Neutrophil (primary cell): ENCODE measurements around the gene HDAC7.

Experiments
- H3K27ac ChIP-seq: fragments of 200-600 bp; sonication (generic); 2 replicates; pipeline ENCODE4 v1.5.1; 2016; ENCODE audit warnings: mild to moderate bottlenecking, moderate library complexity
- H3K27me3 ChIP-seq: fragments of 200-600 bp; sonication (generic); 2 replicates; pipeline ENCODE4 v1.6.0; 2016; ENCODE audit warnings: mild to moderate bottlenecking
- H3K36me3 ChIP-seq: fragments of 200-600 bp; sonication (generic); 2 replicates; pipeline ENCODE4 v1.5.1; 2017
- H3K4me1 ChIP-seq, 2 experiments: fragments of 200-600 bp in 1 of 2; sonication (generic) in 1 of 2; 1 replicate in 1 of 2; 2 replicates in 1 of 2; pipeline versions ENCODE4 v1.5.1 to v1.6.1; 2013 to 2016; ENCODE audit warnings: low read depth in 1 of 2, low read length in 1 of 2, mild to moderate bottlenecking in 1 of 2, moderate library complexity in 1 of 2; ENCODE audit not compliant: control insufficient read depth in 1 of 2, insufficient read depth in 1 of 2
- H3K4me3 ChIP-seq, 2 experiments: fragments of 200-600 bp in 1 of 2; sonication (generic) in 1 of 2; 1 replicate in 1 of 2; 2 replicates in 1 of 2; pipeline ENCODE4 v1.5.1; 2013 to 2016; ENCODE audit warnings: low read depth in 1 of 2, low read length in 1 of 2, mild to moderate bottlenecking in 1 of 2, moderate library complexity in 1 of 2
- H3K9me3 ChIP-seq: fragments of 200-600 bp; sonication (generic); 2 replicates; pipeline ENCODE4 v1.5.1; 2016
- CTCF ChIP-seq: fragments of 200-600 bp; sonication (generic); IDR thresholded peaks from 2 replicates; pipeline ENCODE4 v1.5.1; 2016; ENCODE audit warnings: antibody characterized with exemption

Gene HDAC7

GRCh38 chr12:47789141-47789540 is 30.6 kb downstream of the HDAC7 start:
- H3K4me1 ChIP-seq: no peaks in the 10 kb centered on the region
- no peak overlapping the region for H3K4me3 ChIP-seq
- H3K9me3 ChIP-seq: no peaks in the 10 kb centered on the region
- H3K27ac ChIP-seq: no peak overlapping the region
- no peaks in the 10 kb centered on the region for H3K27me3 ChIP-seq
- peaks cover 100% of the 10 kb centered on the region for H3K36me3 ChIP-seq
- TF ChIP-seq CTCF: no peak

- Histone ChIP-seq H3K4me3 (no peak overlapping the region), H3K27ac (no peak overlapping the region), H3K36me3 (peaks cover 100% of the 10 kb centered on the region), H3K4me1 (no peaks in the 10 kb centered on the region), H3K27me3 (no peaks in the 10 kb centered on the region), H3K9me3 (no peaks in the 10 kb centered on the region)
- no peak for TF ChIP-seq CTCF
These were observed 31.9 kb downstream of the HDAC7 start for GRCh38 chr12:47787596-47788319.

GRCh38 chr12:47786662-47787280 is 32.9 kb downstream of the HDAC7 start:
- H3K27ac ChIP-seq: no peak overlapping the region
- H3K27me3 ChIP-seq: no peaks in the 10 kb centered on the region
- H3K4me3 ChIP-seq: no peak overlapping the region
- TF ChIP-seq CTCF: no peak
- H3K9me3 ChIP-seq: no peaks in the 10 kb centered on the region
- no peaks in the 10 kb centered on the region for H3K4me1 ChIP-seq
- peaks cover 100% of the 10 kb centered on the region for H3K36me3 ChIP-seq

- Histone ChIP-seq H3K27me3 (no peaks in the 10 kb centered on the region), H3K4me3 (no peak overlapping the region), H3K36me3 (peaks cover 99% of the 10 kb centered on the region), H3K27ac (no peak overlapping the region), H3K9me3 (no peaks in the 10 kb centered on the region), H3K4me1 (no peaks in the 10 kb centered on the region)
- no peak for TF ChIP-seq CTCF
These were observed 33.6 kb downstream of the HDAC7 start for GRCh38 chr12:47785887-47786661.

GRCh38 chr12:47785036-47785886 is 34.4 kb downstream of the HDAC7 start:
- peaks cover 95% of the 10 kb centered on the region for H3K36me3 ChIP-seq
- H3K27me3 ChIP-seq: no peaks in the 10 kb centered on the region
- H3K4me1 ChIP-seq: no peaks in the 10 kb centered on the region
- no peaks in the 10 kb centered on the region for H3K9me3 ChIP-seq
- TF ChIP-seq CTCF: no peak
- H3K27ac ChIP-seq: no peak overlapping the region
- no peak overlapping the region for H3K4me3 ChIP-seq
